GM21529 (cell line): ENCODE results near the gene SON.
A peak's percentile ranks its signal among the peaks of the same experiment; 100 is the strongest.
"Not testable (repeated sequence)": the region's sequence is repeated elsewhere in the genome, so short reads cannot be mapped to it uniquely, and the experiment has no call there.

Experiments used
- ATAC-seq: cut with Tn5 transposase; IDR thresholded peaks from one replicate; pipeline ENCODE4 v1.9.1; 2021; ENCODE audit not compliant: unreplicated experiment

The SON gene

GRCh38 chr21:33542640-33543504 lies at the start of gene SON:
SON (plus strand) TSS chr21:33543038; CDS start chr21:33543093, 55 bp downstream.
- peak; percentile 92 for ATAC-seq

- no peak for ATAC-seq
Observed at GRCh38 chr21:33493756-33494155, 49.1 kb upstream of the SON start.

- no peak for ATAC-seq
Observed at GRCh38 chr21:33495743-33496142, 47.1 kb upstream of the SON start.

- ATAC-seq: no peak
Observed at GRCh38 chr21:33496345-33496744, 46.5 kb upstream of the SON start.

- no peak for ATAC-seq
Observed at GRCh38 chr21:33505833-33506232, 37.0 kb upstream of the SON start.

GRCh38 chr21:33507003-33507402 lies 35.8 kb upstream of the SON start:
- not testable (repeated sequence) for ATAC-seq

- ATAC-seq: no peak
Observed at GRCh38 chr21:33510826-33511225, 32.0 kb upstream of the SON start.

GRCh38 chr21:33511639-33512038 lies 31.2 kb upstream of the SON start:
- ATAC-seq: no peak

- no peak for ATAC-seq
Observed at GRCh38 chr21:33512481-33512880, 30.4 kb upstream of the SON start.

- no peak for ATAC-seq
Observed at GRCh38 chr21:33514229-33514628, 28.6 kb upstream of the SON start.

GRCh38 chr21:33518899-33519298 lies 23.9 kb upstream of the SON start:
- ATAC-seq: no peak

- no peak for ATAC-seq
Observed at GRCh38 chr21:33522297-33522952, 20.4 kb upstream of the SON start.

GRCh38 chr21:33522953-33523349 lies 19.9 kb upstream of the SON start:
- ATAC-seq: no peak

GRCh38 chr21:33531007-33531406 lies 11.8 kb upstream of the SON start:
- no peak for ATAC-seq

GRCh38 chr21:33537212-33537611 lies 5.6 kb upstream of the SON start:
- no peak for ATAC-seq

GRCh38 chr21:33539616-33540015 lies 3.2 kb upstream of the SON start:
- no peak for ATAC-seq

- no peak for ATAC-seq
Observed at GRCh38 chr21:33540711-33541104, 2.1 kb upstream of the SON start.

- ATAC-seq: no peak
Observed at GRCh38 chr21:33541105-33541711, 1.6 kb upstream of the SON start.

- peak; percentile 55 for ATAC-seq
Observed at GRCh38 chr21:33541756-33542639, 840 bp upstream of the SON start, which contains the start of gene GART. GART (minus strand) TSS chr21:33542117; CDS start chr21:33539315, 2,802 bp downstream.

GRCh38 chr21:33543505-33544129 lies 779 bp downstream of the SON start:
- ATAC-seq: no peak
